Activated B cell treated with CpG ODN at 0.5 μM for 24 hours (primary cell): ENCODE data around the gene LBH. TPM values are rescaled to one million over a fixed set of nuclear protein-coding genes. Genes with fewer than 3 reads are reported as not detected.

Experiments
- ATAC-seq: fragments of 200-7000 bp; cut with Tn5 transposase; one replicate; pipeline ENCODE4 v1.10.0; 2021; ENCODE audit warnings: low read depth, mild to moderate bottlenecking, moderate library complexity
- CTCF ChIA-PET: fragments of 350-600 bp; sonication (Branson Sonifier 250); formaldehyde crosslinking; loops from one replicate; lab custom pipeline; 2021; ENCODE audit warnings: antibody characterized with exemption; lab: Charles Lee
- POLR2A ChIA-PET: fragments of 350-600 bp; sonication (Branson Sonifier 250); formaldehyde crosslinking; loops from one replicate; lab custom pipeline; 2021; ENCODE audit warnings: antibody characterized with exemption; lab: Charles Lee
- DNase-seq: peaks from one replicate; pipeline ENCODE4 v3.0.0; 2022
- H3K27ac Mint-ChIP-seq: one replicate; pipeline ENCODE4 v1.8.0; 2020; ENCODE audit warnings: mixed read lengths
- H3K27me3 Mint-ChIP-seq: one replicate; pipeline ENCODE4 v1.8.0; 2021; ENCODE audit warnings: mixed read lengths
- H3K36me3 Mint-ChIP-seq: one replicate; pipeline ENCODE4 v1.8.0; 2021; ENCODE audit warnings: low read depth, mixed read lengths
- H3K4me1 Mint-ChIP-seq: one replicate; pipeline ENCODE4 v1.8.0; 2021; ENCODE audit warnings: mixed read lengths
- H3K4me3 Mint-ChIP-seq: one replicate; pipeline ENCODE4 v1.8.0; 2020; ENCODE audit warnings: mild to moderate bottlenecking, mixed read lengths
- H3K9me3 Mint-ChIP-seq: one replicate; pipeline ENCODE4 v1.8.0; 2020; ENCODE audit warnings: mixed read lengths
- CTCF ChIP-seq: fragments of 200-600 bp; IDR thresholded peaks from one replicate; pipeline ENCODE4 v1.8.0; 2022; ENCODE audit warnings: antibody characterized with exemption, mild to moderate bottlenecking
- intact Hi-C: fragments of 100-400 bp; cut with micrococcal nuclease; formaldehyde crosslinking; loops from one replicate; pipeline ENCODE4 v1.15.1; 2024
- total RNA-seq: library from RNA; stranded (reverse); gene quantifications from 2 replicates; pipeline ENCODE4 v1.2.3, GENCODE V29; 2022

LBH gene
- total RNA-seq, 1 donor from 2014 or later = 131 TPM

- intact Hi-C loops = no loop called here
- POLR2A ChIA-PET = interaction anchor here (0.6 to 2.3 kb wide), 4 partner anchors 17 to 158 kb away, joined by 3 to 10 read pairs (median 4); partner anchors contain the start of gene LBH
- TF ChIP-seq CTCF = no peak
- ATAC-seq (no peak), DNase-seq (no peak)
- CTCF ChIA-PET = interaction anchor here (12.3 kb wide), 1 partner anchor 496 kb away, joined by 275 read pairs; no protein-coding TSS in a partner anchor
- Mint-ChIP-seq H3K9me3 (no peaks in the 10 kb centered on the region), H3K4me3 (no peak overlapping the region), H3K27ac (no peak overlapping the region), H3K4me1 (peaks cover 34% of the 10 kb centered on the region), H3K27me3 (no peaks in the 10 kb centered on the region), H3K36me3 (no peaks in the 10 kb centered on the region)
These were observed 18.0 kb upstream of the LBH start for GRCh38 chr2:30213326-30213725.

- H3K36me3 Mint-ChIP-seq = no peaks in the 10 kb centered on the region
- H3K4me3 Mint-ChIP-seq = no peak overlapping the region
- no peak for TF ChIP-seq CTCF
- no peak for ATAC-seq
- intact Hi-C loops = no loop called here
- CTCF ChIA-PET = interaction anchor here (0.6 to 12.3 kb wide), 4 partner anchors 12 to 1072 kb away, joined by 3 to 275 read pairs (median 3); no protein-coding TSS in a partner anchor
- H3K27ac Mint-ChIP-seq = no peak overlapping the region
- no peak for DNase-seq
- H3K27me3 Mint-ChIP-seq = no peaks in the 10 kb centered on the region
- no peaks in the 10 kb centered on the region for H3K9me3 Mint-ChIP-seq
- POLR2A ChIA-PET = interaction anchor here (0.6 to 2.3 kb wide), 4 partner anchors 17 to 1038 kb away, joined by 3 to 10 read pairs (median 4); partner anchors contain the start of gene LBH
- peaks cover 33% of the 10 kb centered on the region for H3K4me1 Mint-ChIP-seq
These were observed 17.3 kb upstream of the LBH start for GRCh38 chr2:30213907-30214463.

- Mint-ChIP-seq H3K9me3 (no peaks in the 10 kb centered on the region), H3K27me3 (no peaks in the 10 kb centered on the region), H3K36me3 (no peaks in the 10 kb centered on the region), H3K4me1 (peaks cover 22% of the 10 kb centered on the region), H3K27ac (no peak overlapping the region), H3K4me3 (no peak overlapping the region)
- ATAC-seq = no peak
- no peak for DNase-seq
- CTCF ChIA-PET = interaction anchor here (1.6 to 3.2 kb wide), 2 partner anchors 8 to 51 kb away, joined by 5 to 12 read pairs; no protein-coding TSS in a partner anchor
- no peak for TF ChIP-seq CTCF
- POLR2A ChIA-PET = interaction anchor here (0.5 to 3.0 kb wide), 2 partner anchors 15 to 1830 kb away, joined by 5 to 15 read pairs; partner anchors contain the start of gene LBH
- intact Hi-C loops = no loop called here
These were observed 15.2 kb upstream of the LBH start for GRCh38 chr2:30216157-30216556.

- no peak for DNase-seq
- Mint-ChIP-seq H3K27me3 (no peaks in the 10 kb centered on the region), H3K36me3 (no peaks in the 10 kb centered on the region), H3K27ac (peak overlapping the region; percentile 24), H3K4me3 (peak overlapping the region; percentile 46), H3K4me1 (peaks cover 36% of the 10 kb centered on the region), H3K9me3 (no peaks in the 10 kb centered on the region)
- ChIA-PET POLR2A (interaction anchor here (3.0 kb wide), 1 partner anchor 13 kb away, joined by 15 read pairs; the partner anchor contains the start of gene LBH), CTCF (interaction anchor here (1.4 to 3.2 kb wide), 4 partner anchors 9 to 494 kb away, joined by 5 to 12 read pairs (median 6); no protein-coding TSS in a partner anchor)
- peak; percentile 85 for ATAC-seq
- TF ChIP-seq CTCF = no peak
- intact Hi-C loops = no loop called here
These were observed 13.5 kb upstream of the LBH start for GRCh38 chr2:30217644-30218337.

- Mint-ChIP-seq H3K4me1 (peaks cover 41% of the 10 kb centered on the region), H3K36me3 (no peaks in the 10 kb centered on the region), H3K4me3 (no peak overlapping the region), H3K27me3 (no peaks in the 10 kb centered on the region), H3K9me3 (no peaks in the 10 kb centered on the region), H3K27ac (no peak overlapping the region)
- ChIA-PET POLR2A (interaction anchor here (3.0 kb wide), 1 partner anchor 13 kb away, joined by 15 read pairs; the partner anchor contains the start of gene LBH), CTCF (interaction anchor here (0.8 to 3.2 kb wide), 4 partner anchors 10 to 493 kb away, joined by 4 to 12 read pairs (median 6); no protein-coding TSS in a partner anchor)
- DNase-seq (no peak), ATAC-seq (no peak)
- intact Hi-C loops = no loop called here
- TF ChIP-seq CTCF = no peak
These were observed 13.0 kb upstream of the LBH start for GRCh38 chr2:30218338-30218713.
